PFSK-1 (cell line): ENCODE results near the gene OPN4.

Source experiments
- FOXP2 ChIP-seq: optimal IDR thresholded peaks from 2 replicates; pipeline ENCODE3; 2011; ENCODE audit warnings: borderline replicate concordance, control low read depth, inconsistent platforms; ENCODE audit not compliant: insufficient read depth; ENCODE audit errors: extremely low read length, extremely low read depth
- POLR2AphosphoS5 ChIP-seq: IDR thresholded peaks from 2 replicates; pipeline ENCODE4 v1.6.1; 2012; ENCODE audit warnings: low read depth, mild to moderate bottlenecking, control low read depth, low read length, moderate library complexity
- REST ChIP-seq, 2 experiments: IDR thresholded peaks; 2 replicates each; pipeline versions ENCODE4 v1.6.1 to v1.8.0; 2011 to 2012; ENCODE audit warnings: low read depth in 2 of 2, low read length in 2 of 2, control low read depth in 1 of 2, inconsistent platforms in 1 of 2, mild to moderate bottlenecking in 1 of 2, moderate library complexity in 1 of 2; ENCODE audit not compliant: insufficient read depth in 1 of 2
- SIN3A ChIP-seq: IDR thresholded peaks from 2 replicates; pipeline ENCODE4 v1.6.1; 2012; ENCODE audit warnings: mild to moderate bottlenecking, low read length, moderate library complexity, borderline replicate concordance; ENCODE audit not compliant: insufficient read depth
- TAF1 ChIP-seq: IDR thresholded peaks from 2 replicates; pipeline ENCODE4 v1.6.1; 2012; ENCODE audit warnings: low read length, control low read depth, borderline replicate concordance; ENCODE audit not compliant: insufficient read depth

The OPN4 gene

GRCh38 chr10:86687750-86688149 is 33.4 kb downstream of the OPN4 start:
- no peak for TF ChIP-seq TAF1
- no peak for TF ChIP-seq REST (IDR thresholded peaks at IDR 0.05; ENCODE audit: insufficient read depth in 1 of 2, low read depth in 2 of 2, low read length in 2 of 2)
- no peak for TF ChIP-seq POLR2AphosphoS5
- no peak for TF ChIP-seq FOXP2
- no peak for TF ChIP-seq SIN3A

- no peak for TF ChIP-seq TAF1
Observed at GRCh38 chr10:86688398-86688921, 34.1 kb downstream of the OPN4 start.

GRCh38 chr10:86689146-86689545 is 34.8 kb downstream of the OPN4 start:
- TF ChIP-seq SIN3A (no peak), REST (IDR thresholded peaks at IDR 0.05; ENCODE audit: insufficient read depth in 1 of 2, low read depth in 2 of 2, low read length in 2 of 2) (no peak), TAF1 (no peak), POLR2AphosphoS5 (no peak), FOXP2 (no peak)

- TF ChIP-seq TAF1: no peak
- TF ChIP-seq REST (IDR thresholded peaks at IDR 0.05; ENCODE audit: insufficient read depth in 1 of 2, low read depth in 2 of 2, low read length in 2 of 2): no peak
- no peak for TF ChIP-seq SIN3A
- TF ChIP-seq POLR2AphosphoS5: no peak
Observed at GRCh38 chr10:86690231-86690630, 35.9 kb downstream of the OPN4 start.

GRCh38 chr10:86690657-86691084 is 36.3 kb downstream of the OPN4 start:
- TF ChIP-seq FOXP2 (no peak), POLR2AphosphoS5 (no peak), TAF1 (no peak), REST (IDR thresholded peaks at IDR 0.05; ENCODE audit: insufficient read depth in 1 of 2, low read depth in 2 of 2, low read length in 2 of 2) (no peak), SIN3A (no peak)
